ENCODE measurements around the gene LILRB4. TPM values are rescaled to one million over a fixed set of nuclear protein-coding genes. Genes with fewer than 3 reads are reported as not detected.
"Not testable (repeated sequence)": the region's sequence is repeated elsewhere in the genome, so short reads cannot be mapped to it uniquely, and the experiment has no call there.

Gene LILRB4
- total and polyA plus RNA-seq, 2 experiments from 2014 or later, result not detected

DNA sequence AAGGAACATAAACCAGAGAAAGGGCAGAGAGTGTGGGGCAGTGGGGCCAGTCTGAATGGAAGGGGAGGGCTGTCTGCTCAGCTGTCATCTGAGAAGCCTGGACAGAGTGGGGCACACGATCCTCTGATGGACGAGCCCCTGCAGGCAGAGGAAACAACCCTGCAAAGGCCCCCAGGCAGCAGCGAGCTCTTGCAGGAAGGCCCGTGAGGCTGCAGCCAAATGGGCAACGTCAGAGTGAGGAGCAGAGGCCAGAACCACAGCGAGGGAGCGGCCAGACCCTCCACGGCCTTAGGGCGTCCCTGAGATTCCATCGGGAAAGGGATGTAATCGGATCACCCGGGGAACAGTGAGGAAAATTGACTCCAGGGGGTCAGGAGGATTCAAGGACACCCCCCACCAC is 26.7 kb upstream of the LILRB4 start:
- H3K27me3 ChIP-seq (ENCODE audit: insufficient read depth); H3K4me2 ChIP-seq; H3K27ac Mint-ChIP-seq; ATAC-seq; H2AFZ ChIP-seq; H3K4me3 ChIP-seq; H4K20me1 ChIP-seq (replicated peaks; ENCODE audit: insufficient read depth); DNase-seq (ENCODE audit: low spot score); H3K27me3 Mint-ChIP-seq (ENCODE audit: insufficient read depth, low read depth, poor library complexity); H3K9me2 ChIP-seq (ENCODE audit: insufficient read depth); H3F3A ChIP-seq (replicated peaks; ENCODE audit: low read depth); H3K36me3 ChIP-seq (ENCODE audit: insufficient read depth); H3K4me1 ChIP-seq (ENCODE audit: insufficient read depth); H3K4me1 Mint-ChIP-seq; H3K79me2 ChIP-seq (replicated peaks; ENCODE audit: insufficient read depth); H3K27ac ChIP-seq (ENCODE audit: low read depth); H3K4me3 Mint-ChIP-seq: not testable (repeated sequence)
- Mint-ChIP-seq H3K36me3 (ENCODE audit: low read depth) (peaks cover 27% of the 10 kb centered on the region), H3K9me3 (peaks cover 91% of the 10 kb centered on the region)

- Histone ChIP-seq H2AFZ (no peak overlapping the region), H3K27ac (ENCODE audit: low read depth) (no peak overlapping the region), H3F3A (replicated peaks; ENCODE audit: low read depth) (no peaks in the 10 kb centered on the region), H3K4me1 (ENCODE audit: insufficient read depth) (no peaks in the 10 kb centered on the region), H4K20me1 (replicated peaks; ENCODE audit: insufficient read depth) (no peaks in the 10 kb centered on the region), H3K27me3 (ENCODE audit: insufficient read depth) (no peaks in the 10 kb centered on the region), H3K4me2 (no peak overlapping the region), H3K79me2 (replicated peaks; ENCODE audit: insufficient read depth) (no peaks in the 10 kb centered on the region), H3K36me3 (ENCODE audit: insufficient read depth) (0 out of 2 replicates have a peak, but pooled peaks cover 4% of the 10 kb centered on the region), H3K9me2 (ENCODE audit: insufficient read depth) (no peaks in the 10 kb centered on the region), H3K4me3 (no peak overlapping the region)
- Mint-ChIP-seq H3K27me3 (ENCODE audit: insufficient read depth, low read depth, poor library complexity) (peaks cover 3% of the 10 kb centered on the region), H3K27ac (no peak overlapping the region), H3K4me1 (no peaks in the 10 kb centered on the region), H3K9me3 (peaks cover 91% of the 10 kb centered on the region), H3K36me3 (ENCODE audit: low read depth) (peaks cover 25% of the 10 kb centered on the region), H3K4me3 (no peak overlapping the region)
- ATAC-seq (no peak), DNase-seq (ENCODE audit: low spot score) (no peak)
- TF ChIP-seq ETS1 (IDR thresholded peaks at IDR 0.05), result no peak
- TF ChIP-seq EZH2phosphoT487 (IDR thresholded peaks at IDR 0.05; ENCODE audit: unreplicated experiment), result no peak
- no peak for TF ChIP-seq EZH2 (IDR thresholded peaks at IDR 0.05; ENCODE audit: low read depth, unreplicated experiment)
- TF ChIP-seq, protein P1, sequence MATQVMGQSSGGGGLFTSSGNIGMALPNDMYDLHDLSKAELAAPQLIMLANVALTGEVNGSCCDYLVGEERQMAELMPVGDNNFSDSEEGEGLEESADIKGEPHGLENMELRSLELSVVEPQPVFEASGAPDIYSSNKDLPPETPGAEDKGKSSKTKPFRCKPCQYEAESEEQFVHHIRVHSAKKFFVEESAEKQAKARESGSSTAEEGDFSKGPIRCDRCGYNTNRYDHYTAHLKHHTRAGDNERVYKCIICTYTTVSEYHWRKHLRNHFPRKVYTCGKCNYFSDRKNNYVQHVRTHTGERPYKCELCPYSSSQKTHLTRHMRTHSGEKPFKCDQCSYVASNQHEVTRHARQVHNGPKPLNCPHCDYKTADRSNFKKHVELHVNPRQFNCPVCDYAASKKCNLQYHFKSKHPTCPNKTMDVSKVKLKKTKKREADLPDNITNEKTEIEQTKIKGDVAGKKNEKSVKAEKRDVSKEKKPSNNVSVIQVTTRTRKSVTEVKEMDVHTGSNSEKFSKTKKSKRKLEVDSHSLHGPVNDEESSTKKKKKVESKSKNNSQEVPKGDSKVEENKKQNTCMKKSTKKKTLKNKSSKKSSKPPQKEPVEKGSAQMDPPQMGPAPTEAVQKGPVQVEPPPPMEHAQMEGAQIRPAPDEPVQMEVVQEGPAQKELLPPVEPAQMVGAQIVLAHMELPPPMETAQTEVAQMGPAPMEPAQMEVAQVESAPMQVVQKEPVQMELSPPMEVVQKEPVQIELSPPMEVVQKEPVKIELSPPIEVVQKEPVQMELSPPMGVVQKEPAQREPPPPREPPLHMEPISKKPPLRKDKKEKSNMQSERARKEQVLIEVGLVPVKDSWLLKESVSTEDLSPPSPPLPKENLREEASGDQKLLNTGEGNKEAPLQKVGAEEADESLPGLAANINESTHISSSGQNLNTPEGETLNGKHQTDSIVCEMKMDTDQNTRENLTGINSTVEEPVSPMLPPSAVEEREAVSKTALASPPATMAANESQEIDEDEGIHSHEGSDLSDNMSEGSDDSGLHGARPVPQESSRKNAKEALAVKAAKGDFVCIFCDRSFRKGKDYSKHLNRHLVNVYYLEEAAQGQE (IDR thresholded peaks at IDR 0.05; ENCODE audit: unreplicated experiment), result no peak
- TF ChIP-seq STAT1 (IDR thresholded peaks at IDR 0.05; ENCODE audit: unreplicated experiment), result no peak
- no peak for TF ChIP-seq ZNF114 (CRISPR knock-in tag; IDR thresholded peaks at IDR 0.05)
- no peak for TF ChIP-seq JUNB (IDR thresholded peaks at IDR 0.05; ENCODE audit: unreplicated experiment)
- no peak for TF ChIP-seq NANOG (IDR thresholded peaks at IDR 0.05; ENCODE audit: borderline replicate concordance)
- no peak for TF ChIP-seq ZNF462 (CRISPR knock-in tag; IDR thresholded peaks at IDR 0.05)
- no peak for TF ChIP-seq ZNF331 (CRISPR knock-in tag; IDR thresholded peaks at IDR 0.05; ENCODE audit: low read depth)
These were observed 24.1 kb upstream of the LILRB4 start for GRCh38 chr19:54638683-54639082.
